ENCODE results near the gene PHLDB2.

The PHLDB2 gene

GRCh38 chr3:111965484-111965883, 106.4 kb downstream of the PHLDB2 start:
- DNase-seq (ENCODE audit: low spot score), result no peak

GRCh38 chr3:111967068-111967467, 108.0 kb downstream of the PHLDB2 start:
- no peak for DNase-seq (ENCODE audit: low spot score)

- peak; percentile 15 for DNase-seq (ENCODE audit: low spot score)
These were observed 108.7 kb downstream of the PHLDB2 start for GRCh38 chr3:111967651-111968274.

- DNase-seq (ENCODE audit: low spot score), result no peak
These were observed 109.4 kb downstream of the PHLDB2 start for GRCh38 chr3:111968319-111969054.

- no peak for DNase-seq (ENCODE audit: low spot score)
These were observed 111.3 kb downstream of the PHLDB2 start for GRCh38 chr3:111970376-111970775.

GRCh38 chr3:111971533-111972130, 112.6 kb downstream of the PHLDB2 start:
- no peak for DNase-seq (ENCODE audit: low spot score)

- no peak for DNase-seq (ENCODE audit: low spot score)
These were observed 113.8 kb downstream of the PHLDB2 start for GRCh38 chr3:111972891-111973290.

- DNase-seq (ENCODE audit: low spot score), result no peak
These were observed 116.1 kb downstream of the PHLDB2 start for GRCh38 chr3:111975131-111975530.

- DNase-seq (ENCODE audit: low spot score), result no peak
These were observed 117.2 kb downstream of the PHLDB2 start for GRCh38 chr3:111976254-111976653.

- DNase-seq (ENCODE audit: low spot score), result peak; percentile 87
These were observed 119.7 kb downstream of the PHLDB2 start, which contains the start of gene ABHD10 for GRCh38 chr3:111978583-111979433. Gene ABHD10, plus strand, starts transcription at chr3:111979026. Its CDS starts 36 bp downstream, at chr3:111979062.

GRCh38 chr3:111979434-111980038, 120.5 kb downstream of the PHLDB2 start:
- DNase-seq (ENCODE audit: low spot score), result no peak

GRCh38 chr3:111980716-111981456, 121.8 kb downstream of the PHLDB2 start:
- no peak for DNase-seq (ENCODE audit: low spot score)

GRCh38 chr3:111981457-111981763, 122.3 kb downstream of the PHLDB2 start:
- no peak for DNase-seq (ENCODE audit: low spot score)

- no peak for DNase-seq (ENCODE audit: low spot score)
These were observed 125.7 kb downstream of the PHLDB2 start for GRCh38 chr3:111984636-111985298.

- no peak for DNase-seq (ENCODE audit: low spot score)
These were observed 127.7 kb downstream of the PHLDB2 start for GRCh38 chr3:111986800-111987199.

- DNase-seq (ENCODE audit: low spot score), result peak; percentile 38
These were observed 130.1 kb downstream of the PHLDB2 start for GRCh38 chr3:111989061-111989678.

GRCh38 chr3:111993038-111993437, 134.0 kb downstream of the PHLDB2 start:
- DNase-seq (ENCODE audit: low spot score), result no peak

- DNase-seq (ENCODE audit: low spot score), result no peak
These were observed 139.8 kb downstream of the PHLDB2 start, which contains the start of gene TAGLN3 for GRCh38 chr3:111998636-111999483. Gene TAGLN3, plus strand, starts transcription at chr3:111998922. Its CDS starts 501 bp downstream, at chr3:111999423.

All from hepatic stellate cell (primary cell).